Stimulated activated CD8-positive, alpha-beta memory T cell treated with anti-CD3 and anti-CD28 coated beads, Interleukin-15, amount 100 ng/mL, for 48 hours (primary cell): Measurements from ENCODE around the gene BRIP1.
"Not testable (repeated sequence)": the region's sequence is repeated elsewhere in the genome, so short reads cannot be mapped to it uniquely, and the experiment has no call there.

Experiments
- DNase-seq, 2 donors: peaks; one replicate each; pipeline ENCODE4 v3.0.0-alpha.2; 2020; ENCODE audit warnings: low read depth in 2 of 2

The BRIP1 gene

GRCh38 chr17:61728297-61728836 lies 135.0 kb downstream of the BRIP1 start:
- DNase-seq = no peak

- not testable (repeated sequence) for DNase-seq
Observed at GRCh38 chr17:61727798-61728197, 135.5 kb downstream of the BRIP1 start.

GRCh38 chr17:61726977-61727376 lies 136.4 kb downstream of the BRIP1 start:
- no peak for DNase-seq

- DNase-seq = no peak
Observed at GRCh38 chr17:61724777-61725176, 138.6 kb downstream of the BRIP1 start.

GRCh38 chr17:61723914-61724313 lies 139.4 kb downstream of the BRIP1 start:
- no peak for DNase-seq

- DNase-seq = no peak
Observed at GRCh38 chr17:61723183-61723582, 140.1 kb downstream of the BRIP1 start.

GRCh38 chr17:61722398-61722797 lies 140.9 kb downstream of the BRIP1 start:
- DNase-seq = no peak

GRCh38 chr17:61720016-61720795 lies 143.1 kb downstream of the BRIP1 start:
- no peak for DNase-seq

- not testable (repeated sequence) for DNase-seq
Observed at GRCh38 chr17:61719220-61719619, 144.1 kb downstream of the BRIP1 start.

- DNase-seq = no peak
Observed at GRCh38 chr17:61718022-61718421, 145.3 kb downstream of the BRIP1 start.

- no peak for DNase-seq
Observed at GRCh38 chr17:61717352-61717751, 146.0 kb downstream of the BRIP1 start.

GRCh38 chr17:61716225-61716829 lies 147.0 kb downstream of the BRIP1 start:
- no peak for DNase-seq

- no peak for DNase-seq
Observed at GRCh38 chr17:61715348-61715747, 148.0 kb downstream of the BRIP1 start.

GRCh38 chr17:61714300-61714699 lies 149.0 kb downstream of the BRIP1 start:
- DNase-seq = no peak

GRCh38 chr17:61713035-61713434 lies 150.3 kb downstream of the BRIP1 start:
- no peak for DNase-seq

- no peak for DNase-seq
Observed at GRCh38 chr17:61710546-61710945, 152.8 kb downstream of the BRIP1 start.

GRCh38 chr17:61709567-61709966 lies 153.8 kb downstream of the BRIP1 start:
- DNase-seq = no peak

- no peak for DNase-seq
Observed at GRCh38 chr17:61704935-61705449, 158.3 kb downstream of the BRIP1 start.

- DNase-seq = no peak
Observed at GRCh38 chr17:61702450-61702849, 160.9 kb downstream of the BRIP1 start.

GRCh38 chr17:61701978-61702377 lies 161.3 kb downstream of the BRIP1 start:
- no peak for DNase-seq

GRCh38 chr17:61701334-61701733 lies 162.0 kb downstream of the BRIP1 start:
- DNase-seq = no peak

- DNase-seq = no peak
Observed at GRCh38 chr17:61700252-61700651, 163.1 kb downstream of the BRIP1 start.

- no peak for DNase-seq
Observed at GRCh38 chr17:61699694-61700093, 163.6 kb downstream of the BRIP1 start.
